DOHH2 (cell line): ENCODE results near the gene NKAIN2.

Source experiments
- EZH2phosphoT487 ChIP-seq: fragments of 200-600 bp; sonication (generic); IDR thresholded peaks from 2 replicates; pipeline ENCODE4 v1.6.1; 2017; ENCODE audit warnings: borderline replicate concordance, mild to moderate bottlenecking, antibody characterized with exemption, low read length, moderate library complexity, mixed read lengths
- TF ChIP-seq, protein P1 (sequence below): fragments of 200-600 bp; sonication (generic); IDR thresholded peaks from one replicate; pipeline ENCODE4 v1.5.1; 2014; ENCODE audit warnings: antibody characterized with exemption, mild to moderate bottlenecking, low read depth, low read length; ENCODE audit not compliant: poor library complexity, severe bottlenecking

DNA sequence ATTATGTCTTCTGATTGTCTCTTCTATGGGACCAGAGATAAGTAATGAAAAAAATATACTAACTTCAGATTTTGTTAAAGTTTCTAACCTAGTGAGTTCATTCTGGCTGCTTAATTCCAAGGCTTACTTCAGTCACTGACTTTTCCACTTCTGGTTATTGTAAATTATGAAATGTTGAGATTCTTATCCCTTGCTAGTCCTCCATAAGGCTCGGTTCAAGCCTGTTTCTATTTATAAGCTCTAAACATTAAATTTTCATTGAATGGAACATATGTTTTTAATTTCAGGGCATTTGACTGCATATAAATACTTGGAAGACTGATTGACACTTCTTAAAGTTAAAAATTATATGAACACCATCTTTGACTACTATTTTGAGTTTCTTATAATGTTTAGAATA lies 23.6 kb upstream of the NKAIN2 start:
- no peak for TF ChIP-seq EZH2phosphoT487
- TF ChIP-seq, protein P1, sequence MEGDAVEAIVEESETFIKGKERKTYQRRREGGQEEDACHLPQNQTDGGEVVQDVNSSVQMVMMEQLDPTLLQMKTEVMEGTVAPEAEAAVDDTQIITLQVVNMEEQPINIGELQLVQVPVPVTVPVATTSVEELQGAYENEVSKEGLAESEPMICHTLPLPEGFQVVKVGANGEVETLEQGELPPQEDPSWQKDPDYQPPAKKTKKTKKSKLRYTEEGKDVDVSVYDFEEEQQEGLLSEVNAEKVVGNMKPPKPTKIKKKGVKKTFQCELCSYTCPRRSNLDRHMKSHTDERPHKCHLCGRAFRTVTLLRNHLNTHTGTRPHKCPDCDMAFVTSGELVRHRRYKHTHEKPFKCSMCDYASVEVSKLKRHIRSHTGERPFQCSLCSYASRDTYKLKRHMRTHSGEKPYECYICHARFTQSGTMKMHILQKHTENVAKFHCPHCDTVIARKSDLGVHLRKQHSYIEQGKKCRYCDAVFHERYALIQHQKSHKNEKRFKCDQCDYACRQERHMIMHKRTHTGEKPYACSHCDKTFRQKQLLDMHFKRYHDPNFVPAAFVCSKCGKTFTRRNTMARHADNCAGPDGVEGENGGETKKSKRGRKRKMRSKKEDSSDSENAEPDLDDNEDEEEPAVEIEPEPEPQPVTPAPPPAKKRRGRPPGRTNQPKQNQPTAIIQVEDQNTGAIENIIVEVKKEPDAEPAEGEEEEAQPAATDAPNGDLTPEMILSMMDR = no peak
